ENCODE results near the gene LRRC7.

The LRRC7 gene

GRCh38 chr1:69572921-69573320, 5.2 kb downstream of the LRRC7 start:
- in situ Hi-C loops (cut with HindIII; ENCODE audit: low pct_ligation_motif_present, low pct_unique_long_range_greater_than_20kb, low sequenced_read_pairs): no loop called here

DNA sequence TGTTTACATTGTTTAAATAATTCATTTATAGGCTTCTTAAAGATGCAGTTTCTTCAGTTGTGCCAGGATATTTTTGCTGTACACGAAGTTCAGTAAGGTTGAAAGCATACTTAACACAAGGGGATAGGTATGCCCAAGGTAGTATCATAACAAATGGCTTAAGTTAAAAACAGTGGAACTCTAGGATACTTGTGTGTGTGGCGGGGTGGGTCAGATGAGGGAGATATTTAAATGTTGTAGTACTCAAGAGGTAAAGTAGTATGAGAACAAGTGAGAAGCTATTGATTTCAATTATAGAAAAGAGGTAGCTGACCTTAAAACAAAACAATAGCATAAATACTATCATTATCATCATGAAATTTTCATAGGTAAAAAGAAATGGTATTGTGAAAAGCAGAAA, 6.2 kb downstream of the LRRC7 start:
- in situ Hi-C loops (cut with HindIII; ENCODE audit: low pct_ligation_motif_present, low pct_unique_long_range_greater_than_20kb, low sequenced_read_pairs): no loop called here
- DNase-seq: no peak

More at GRCh38 chr1:69572921-69573320, 5.2 kb downstream of the LRRC7 start:
- no peak for DNase-seq

DNA sequence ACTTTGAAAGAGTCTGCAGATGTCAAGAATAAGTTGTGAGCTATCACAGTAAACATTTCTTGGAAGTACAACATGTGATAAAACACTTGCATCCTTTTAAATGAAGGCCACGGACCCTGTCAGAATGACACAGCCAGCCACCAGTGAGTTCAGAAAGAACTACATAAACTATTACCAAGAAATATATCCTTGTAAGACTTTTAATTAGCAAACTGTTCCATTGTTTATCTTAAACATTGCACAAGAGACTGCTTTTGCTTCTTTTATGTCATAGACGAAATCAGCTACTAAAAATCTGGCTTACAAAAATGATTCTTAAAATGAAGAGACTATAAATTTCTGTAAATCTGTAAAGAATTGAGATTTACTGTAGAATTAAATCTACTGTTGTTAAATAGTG, 17.9 kb downstream of the LRRC7 start:
- in situ Hi-C loops (cut with HindIII; ENCODE audit: low pct_ligation_motif_present, low pct_unique_long_range_greater_than_20kb, low sequenced_read_pairs): no loop called here
- DNase-seq: no peak

DNA sequence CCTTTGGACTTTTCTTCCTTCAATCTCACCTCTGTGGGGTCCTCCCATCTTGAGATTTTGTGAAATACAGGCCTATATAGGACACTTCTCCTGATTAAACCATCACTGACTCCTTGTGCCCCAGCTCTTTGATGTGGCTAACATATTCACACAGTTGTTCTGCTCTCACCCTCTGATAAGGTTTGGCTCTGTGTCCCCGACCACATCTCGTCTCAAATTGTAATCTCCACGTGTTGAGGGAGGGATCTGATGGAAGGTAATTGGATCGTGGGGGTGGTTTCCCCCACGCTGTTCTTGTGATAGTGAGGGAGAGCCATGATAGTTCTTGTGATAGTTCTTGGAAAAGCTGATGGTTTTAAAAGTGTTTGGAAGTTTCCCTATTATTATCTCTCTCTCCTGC, 19.7 kb downstream of the LRRC7 start:
- DNase-seq: no peak
- in situ Hi-C loops (cut with HindIII; ENCODE audit: low pct_ligation_motif_present, low pct_unique_long_range_greater_than_20kb, low sequenced_read_pairs): no loop called here

- in situ Hi-C loops (cut with HindIII; ENCODE audit: low pct_ligation_motif_present, low pct_unique_long_range_greater_than_20kb, low sequenced_read_pairs): no loop called here
- no peak for DNase-seq
Measured at GRCh38 chr1:69589799-69590198, 22.1 kb downstream of the LRRC7 start.

DNA sequence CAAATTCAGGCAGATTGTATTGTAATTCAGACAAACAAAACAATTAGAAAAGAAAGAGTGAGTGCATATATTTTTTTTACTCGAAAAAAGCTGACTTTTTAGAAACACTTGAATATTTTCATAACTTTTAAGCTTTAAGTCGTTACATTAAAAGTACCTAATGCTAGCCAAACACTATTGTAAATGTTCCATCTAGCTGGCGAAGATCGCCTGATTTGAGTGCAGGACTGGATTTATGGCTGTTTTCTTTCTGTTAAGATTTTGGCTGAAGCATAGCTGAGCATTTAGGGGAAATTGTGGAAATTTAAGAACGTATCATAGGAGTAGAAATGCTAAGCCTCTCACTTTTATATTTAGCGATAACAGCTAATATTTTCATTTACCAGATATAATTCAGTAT, 24.6 kb downstream of the LRRC7 start:
- in situ Hi-C loops (cut with HindIII; ENCODE audit: low pct_ligation_motif_present, low pct_unique_long_range_greater_than_20kb, low sequenced_read_pairs): no loop called here
- DNase-seq: no peak

- in situ Hi-C loops (cut with HindIII; ENCODE audit: low pct_ligation_motif_present, low pct_unique_long_range_greater_than_20kb, low sequenced_read_pairs): no loop called here
- no peak for DNase-seq
Measured at GRCh38 chr1:69595486-69595885, 27.8 kb downstream of the LRRC7 start.

DNA sequence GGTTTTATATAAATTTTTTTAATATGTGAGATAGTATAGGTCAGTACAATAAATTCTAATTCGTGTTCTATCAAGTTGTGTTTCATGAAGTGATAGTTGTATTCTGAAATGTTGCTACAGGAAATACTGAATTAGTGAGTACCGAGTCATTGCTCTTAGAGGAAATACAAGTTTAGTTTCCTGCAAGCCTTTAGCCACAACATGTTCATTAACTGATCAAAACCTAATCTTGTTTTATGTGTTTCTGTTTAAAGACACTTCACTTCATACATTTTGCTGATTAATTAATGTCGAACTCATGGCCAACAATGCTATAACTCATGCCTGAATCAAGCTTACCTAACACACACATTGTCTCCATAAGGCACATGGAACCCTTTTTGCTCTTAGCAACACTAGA, 43.6 kb downstream of the LRRC7 start:
- in situ Hi-C loops (cut with HindIII; ENCODE audit: low pct_ligation_motif_present, low pct_unique_long_range_greater_than_20kb, low sequenced_read_pairs): no loop called here
- no peak for DNase-seq

DNA sequence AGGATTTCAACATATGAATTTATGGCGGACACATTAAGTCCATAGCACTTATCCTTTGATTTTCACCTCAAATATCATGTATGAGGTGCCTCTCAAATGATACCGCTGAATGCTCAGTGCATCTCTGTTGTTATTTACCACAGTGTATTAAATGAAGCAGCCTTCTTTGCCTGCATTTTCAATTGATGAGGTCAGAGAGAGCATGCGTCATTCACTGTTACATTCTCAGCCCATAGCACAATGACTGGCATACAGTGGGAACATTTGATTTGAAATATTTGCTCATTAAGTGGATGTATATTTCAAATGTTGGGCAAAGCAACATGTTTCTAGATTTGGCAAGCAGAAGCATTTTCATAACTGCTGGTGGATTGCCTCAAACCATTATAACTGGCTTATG, 45.7 kb downstream of the LRRC7 start:
- in situ Hi-C loops (cut with HindIII; ENCODE audit: low pct_ligation_motif_present, low pct_unique_long_range_greater_than_20kb, low sequenced_read_pairs): no loop called here
- DNase-seq: no peak

DNA sequence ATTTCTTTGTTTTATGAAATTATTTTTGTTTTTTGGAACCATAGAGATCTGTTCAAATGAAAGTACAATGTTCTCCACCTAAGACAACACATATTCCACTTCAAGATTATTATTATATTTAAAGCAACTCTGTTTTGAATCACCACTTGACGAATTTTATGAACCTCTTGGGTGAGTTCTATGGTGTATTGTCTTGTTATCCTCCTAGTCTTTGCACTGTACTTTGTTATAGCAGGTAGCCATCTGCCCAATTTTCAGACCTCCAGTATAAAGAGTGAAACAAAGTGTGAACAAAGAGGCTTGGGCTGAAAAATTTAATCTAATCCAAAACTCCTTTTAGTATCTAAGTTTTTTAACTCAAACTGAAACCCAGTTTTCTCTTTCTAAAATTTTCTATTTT, 71.0 kb downstream of the LRRC7 start:
- DNase-seq: no peak
- in situ Hi-C loops (cut with HindIII; ENCODE audit: low pct_ligation_motif_present, low pct_unique_long_range_greater_than_20kb, low sequenced_read_pairs): no loop called here

- DNase-seq: no peak
- in situ Hi-C loops (cut with HindIII; ENCODE audit: low pct_ligation_motif_present, low pct_unique_long_range_greater_than_20kb, low sequenced_read_pairs): no loop called here
Measured at GRCh38 chr1:69639159-69639558, 71.4 kb downstream of the LRRC7 start.

GRCh38 chr1:69643266-69643665, 75.5 kb downstream of the LRRC7 start:
- in situ Hi-C loops (cut with HindIII; ENCODE audit: low pct_ligation_motif_present, low pct_unique_long_range_greater_than_20kb, low sequenced_read_pairs): no loop called here
- no peak for DNase-seq

- DNase-seq: no peak
- in situ Hi-C loops (cut with HindIII; ENCODE audit: low pct_ligation_motif_present, low pct_unique_long_range_greater_than_20kb, low sequenced_read_pairs): no loop called here
Measured at GRCh38 chr1:69645477-69645876, 77.8 kb downstream of the LRRC7 start.

DNA sequence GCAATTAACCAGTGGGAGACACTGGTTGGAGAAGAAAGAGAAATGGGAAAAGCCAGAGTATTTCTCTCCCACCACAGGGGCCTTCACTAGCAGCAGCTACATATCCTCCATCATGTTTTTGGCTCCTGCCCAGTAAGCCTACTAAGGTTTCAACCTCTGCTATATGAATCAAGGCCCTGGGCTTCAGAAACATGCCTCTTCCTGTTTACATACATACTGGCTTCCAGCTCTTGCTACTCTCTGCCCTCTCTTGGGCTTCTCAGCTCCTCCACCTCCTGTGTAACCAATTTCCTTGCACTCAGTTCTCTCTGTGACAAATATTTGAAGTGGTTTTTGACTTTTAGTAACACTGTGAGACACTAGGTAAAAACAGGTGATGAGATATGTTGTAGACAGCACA, 80.8 kb downstream of the LRRC7 start:
- in situ Hi-C loops (cut with HindIII; ENCODE audit: low pct_ligation_motif_present, low pct_unique_long_range_greater_than_20kb, low sequenced_read_pairs): no loop called here

DNA sequence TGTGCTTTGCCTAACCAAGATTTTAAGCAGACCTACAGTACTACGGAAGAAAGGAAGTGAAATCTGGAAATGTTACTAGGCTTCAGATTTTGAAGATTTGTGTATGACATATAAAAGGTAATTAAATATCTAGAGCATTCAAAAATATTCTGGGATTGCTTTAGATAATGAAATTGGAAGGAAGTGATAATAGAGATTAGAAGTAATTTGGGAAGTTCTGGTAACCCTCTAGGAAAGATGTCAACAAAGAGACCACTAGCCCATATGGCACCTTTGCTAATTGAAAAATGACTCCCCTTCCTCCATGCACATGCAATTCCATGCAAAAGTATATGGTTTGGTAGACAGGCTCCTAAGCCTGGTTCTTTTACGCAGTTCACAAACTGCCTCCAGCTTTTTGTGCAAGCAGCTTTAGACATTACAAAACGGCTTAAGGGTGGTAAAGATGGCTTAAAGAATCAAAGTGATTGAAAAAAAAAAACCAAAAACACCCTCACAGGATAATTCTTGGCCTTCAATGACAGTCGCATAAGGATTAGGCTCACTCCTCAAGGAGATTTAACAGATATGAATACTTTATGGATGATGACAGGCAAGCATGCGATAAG, 81.8 kb downstream of the LRRC7 start:
- DNase-seq: no peak
- in situ Hi-C loops (cut with HindIII; ENCODE audit: low pct_ligation_motif_present, low pct_unique_long_range_greater_than_20kb, low sequenced_read_pairs): no loop called here

More for the DNA sequence above, 80.8 kb downstream of the LRRC7 start:
- no peak for DNase-seq

DNA sequence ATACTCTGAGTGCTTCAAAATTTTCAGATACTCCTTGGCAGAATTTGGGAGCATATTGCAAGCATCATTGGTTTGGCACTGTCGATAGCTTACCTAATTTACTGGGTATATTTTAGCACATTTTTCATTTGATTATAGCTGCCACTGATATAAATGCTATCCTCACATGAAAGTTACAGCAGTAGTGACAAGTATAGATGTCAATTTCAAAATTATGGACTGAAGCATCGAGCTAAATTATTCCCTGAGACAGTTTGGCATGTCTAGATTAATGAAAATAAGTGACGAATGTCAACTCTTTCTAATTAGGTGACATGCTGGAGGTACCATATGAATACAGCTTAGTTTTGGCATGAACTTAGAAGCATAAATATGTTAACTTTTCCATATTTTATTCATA, 83.1 kb downstream of the LRRC7 start:
- DNase-seq: no peak
- in situ Hi-C loops (cut with HindIII; ENCODE audit: low pct_ligation_motif_present, low pct_unique_long_range_greater_than_20kb, low sequenced_read_pairs): no loop called here

- in situ Hi-C loops (cut with HindIII; ENCODE audit: low pct_ligation_motif_present, low pct_unique_long_range_greater_than_20kb, low sequenced_read_pairs): no loop called here
- no peak for DNase-seq
Measured at GRCh38 chr1:69651656-69652055, 83.9 kb downstream of the LRRC7 start.

GRCh38 chr1:69657971-69658370, 90.2 kb downstream of the LRRC7 start:
- in situ Hi-C loops (cut with HindIII; ENCODE audit: low pct_ligation_motif_present, low pct_unique_long_range_greater_than_20kb, low sequenced_read_pairs): no loop called here
- DNase-seq: no peak

DNA sequence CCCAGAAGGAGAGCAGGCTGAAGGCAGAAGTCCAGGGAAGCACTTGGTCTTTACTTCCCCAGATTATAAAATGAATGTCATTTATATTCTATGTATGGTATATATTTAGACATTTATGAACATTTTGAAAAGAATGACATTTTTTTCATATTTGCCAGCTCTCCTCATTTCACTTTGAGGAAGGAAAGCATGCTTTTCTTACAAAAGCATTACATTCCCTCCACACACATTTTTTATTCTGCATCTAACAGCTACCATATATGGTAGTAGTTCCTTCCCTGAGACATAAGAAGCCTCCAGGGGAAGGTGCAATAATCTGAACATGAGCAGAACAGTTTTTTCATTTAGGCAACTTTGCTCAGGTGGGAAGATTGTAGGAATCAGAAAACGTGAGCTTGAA, 94.0 kb downstream of the LRRC7 start:
- no peak for DNase-seq
- in situ Hi-C loops (cut with HindIII; ENCODE audit: low pct_ligation_motif_present, low pct_unique_long_range_greater_than_20kb, low sequenced_read_pairs): no loop called here

- in situ Hi-C loops (cut with HindIII; ENCODE audit: low pct_ligation_motif_present, low pct_unique_long_range_greater_than_20kb, low sequenced_read_pairs): no loop called here
- no peak for DNase-seq
Measured at GRCh38 chr1:69662321-69662720, 94.6 kb downstream of the LRRC7 start.

DNA sequence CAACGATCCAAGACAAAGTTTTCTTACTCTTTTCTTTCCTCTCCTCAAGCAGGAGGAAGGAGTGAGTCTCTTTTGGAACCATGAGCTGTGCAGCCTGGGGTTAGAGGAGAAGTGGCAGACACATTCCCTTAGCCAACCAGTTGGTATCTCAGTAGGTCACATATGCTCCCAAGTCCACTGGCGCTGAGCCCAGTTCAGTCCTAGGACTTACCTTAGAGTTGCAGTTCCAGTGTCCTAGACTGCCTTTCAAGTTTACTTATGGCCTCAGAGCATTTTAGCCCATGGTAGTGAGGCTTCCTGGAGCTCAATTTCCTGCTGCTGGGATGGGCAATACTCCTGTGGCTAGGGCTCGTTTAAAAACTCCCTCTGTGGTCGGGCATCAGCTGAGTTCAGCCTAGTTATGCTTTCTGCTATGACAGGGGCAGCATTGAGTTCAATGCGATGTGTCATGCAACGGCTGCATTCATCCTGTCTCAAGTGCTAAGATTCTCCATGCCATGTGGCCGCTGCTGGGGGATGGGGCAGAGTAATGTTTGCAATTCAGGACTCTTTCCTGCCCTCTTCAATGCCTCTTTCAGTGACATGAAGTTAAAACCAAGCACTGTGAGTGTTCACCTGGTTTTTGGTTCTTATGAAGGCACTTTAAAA, 103.8 kb downstream of the LRRC7 start:
- in situ Hi-C loops (cut with HindIII; ENCODE audit: low pct_ligation_motif_present, low pct_unique_long_range_greater_than_20kb, low sequenced_read_pairs): no loop called here

More for the DNA sequence above, 103.8 kb downstream of the LRRC7 start:
- no peak for DNase-seq
